GM18909 (cell line): ENCODE measurements around the gene FGF12.

Source experiments
- ATAC-seq: cut with Tn5 transposase; IDR thresholded peaks from one replicate; pipeline ENCODE4 v1.9.1; 2021; ENCODE audit warnings: mild to moderate bottlenecking; ENCODE audit not compliant: unreplicated experiment, poor library complexity

Gene FGF12

GRCh38 chr3:192229866-192230265, 497.5 kb downstream of the FGF12 start:
- ATAC-seq: no peak

DNA sequence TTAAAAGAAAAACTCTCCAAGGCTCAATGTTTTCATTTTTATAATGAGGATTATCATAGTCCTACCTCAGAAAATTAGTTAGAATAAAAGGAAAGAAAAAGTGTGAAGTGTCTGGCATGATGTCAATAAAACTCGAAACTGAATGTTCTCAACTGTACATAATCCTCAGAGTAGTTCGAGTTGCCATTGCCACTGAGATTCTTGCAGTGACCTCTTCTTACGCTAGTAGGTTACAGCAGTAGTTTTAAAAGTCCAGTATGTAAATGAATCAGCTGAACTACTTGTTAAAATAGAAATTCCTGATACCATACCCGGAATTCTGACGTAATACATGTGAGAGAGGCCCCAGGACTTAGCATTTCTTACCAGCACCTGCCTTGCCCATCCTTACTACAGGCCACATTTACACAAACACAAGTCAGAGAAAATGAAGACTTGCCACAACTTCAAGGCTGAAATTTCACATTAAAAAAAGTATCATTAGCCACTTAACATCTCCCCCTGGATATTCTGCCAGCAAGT, 502.6 kb downstream of the FGF12 start:
- ATAC-seq: no peak

DNA sequence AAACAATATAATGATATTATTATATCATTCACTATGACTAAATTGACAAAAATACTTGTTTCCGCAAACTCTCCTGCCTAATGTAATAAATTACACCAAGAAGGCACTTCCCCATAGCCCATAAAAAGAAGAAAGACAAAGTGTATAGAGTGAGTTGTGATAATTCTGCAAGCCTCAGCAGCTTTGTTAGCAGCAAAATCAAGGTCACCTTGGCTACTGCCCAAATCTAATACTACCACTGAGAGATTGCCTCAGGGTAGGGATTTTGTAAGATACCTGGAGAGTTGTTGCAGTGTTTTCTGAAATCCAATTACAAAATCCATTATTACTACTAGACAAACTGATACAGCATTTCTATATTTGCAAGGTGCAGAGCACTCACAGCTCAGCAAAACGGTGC, 503.5 kb downstream of the FGF12 start:
- no peak for ATAC-seq

GRCh38 chr3:192220915-192221314, 506.4 kb downstream of the FGF12 start:
- ATAC-seq: no peak

DNA sequence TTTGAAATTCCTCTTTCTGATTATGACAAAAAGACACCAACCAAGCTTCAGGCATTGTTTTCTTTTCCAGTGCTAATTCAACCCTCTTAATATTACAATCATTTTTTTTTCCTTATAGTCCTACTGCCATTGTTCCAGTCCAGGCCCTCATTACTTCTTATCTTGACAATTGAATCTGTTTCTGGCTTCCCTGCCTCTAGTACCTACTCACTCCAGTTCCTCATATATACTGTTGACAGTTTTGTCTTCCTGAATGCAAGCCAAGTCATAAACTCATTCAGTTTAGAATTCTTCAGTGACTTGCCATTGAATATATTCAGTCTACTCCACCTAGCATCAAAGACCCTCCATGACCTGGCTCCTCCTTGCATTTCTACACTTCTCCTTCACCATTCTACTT, 507.4 kb downstream of the FGF12 start:
- no peak for ATAC-seq

GRCh38 chr3:192216067-192216466, 511.3 kb downstream of the FGF12 start:
- no peak for ATAC-seq

DNA sequence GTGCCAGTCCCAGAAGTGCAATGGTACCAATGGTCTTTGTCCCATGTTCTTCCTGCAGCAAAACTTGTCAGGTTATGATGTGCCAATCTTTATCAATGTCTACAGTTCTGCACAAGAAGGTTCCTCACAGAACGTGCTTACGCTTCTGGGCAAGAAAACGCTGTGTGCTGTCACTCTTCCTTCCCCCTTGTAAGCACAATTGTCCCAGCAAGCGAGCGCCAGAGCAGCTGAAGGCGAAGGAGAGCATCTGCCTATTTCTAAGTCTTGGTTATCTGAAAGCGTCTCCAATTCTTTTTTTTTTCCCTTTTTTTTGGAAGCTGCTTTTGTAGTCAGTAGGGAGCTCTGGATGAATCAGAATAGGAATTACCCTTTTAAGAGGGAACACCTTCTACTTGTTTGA, 514.4 kb downstream of the FGF12 start:
- ATAC-seq: no peak

DNA sequence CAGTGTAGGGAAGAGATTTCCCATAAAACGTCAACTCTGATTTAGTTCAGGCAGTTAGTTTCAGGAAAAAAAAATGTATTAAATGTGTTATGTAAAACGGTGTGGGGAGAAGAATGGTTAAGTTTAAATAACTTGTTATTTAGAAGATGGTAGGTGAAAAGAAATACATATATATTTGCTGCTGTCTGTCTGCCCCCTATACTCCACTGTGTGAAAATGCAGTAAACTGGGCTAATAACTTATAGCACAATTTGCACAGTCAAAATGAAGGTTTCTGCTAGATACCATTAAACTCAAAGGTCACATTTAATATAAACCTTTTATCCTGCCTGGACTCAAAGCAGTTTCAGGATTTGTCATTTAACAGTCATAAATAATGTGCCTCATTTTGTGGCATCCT, 515.0 kb downstream of the FGF12 start:
- no peak for ATAC-seq

DNA sequence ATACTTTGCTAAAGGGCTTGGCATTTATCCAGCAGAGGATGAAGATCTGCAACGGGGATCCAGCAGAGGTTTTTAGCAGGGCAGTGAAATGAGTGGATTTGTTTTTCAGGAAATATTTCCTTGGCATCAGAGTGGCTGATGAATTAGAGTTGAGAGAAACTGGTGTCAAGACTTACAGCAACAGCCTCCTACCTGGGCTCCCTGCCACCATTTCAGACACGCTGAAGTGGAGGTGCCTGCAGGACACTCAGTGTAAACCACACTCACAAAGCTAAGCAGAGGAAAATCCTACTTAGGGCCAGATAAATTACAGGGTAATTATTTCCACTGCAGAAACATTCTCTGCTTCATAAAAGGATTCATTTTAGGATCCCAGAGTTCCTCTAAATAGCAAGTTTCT, 519.7 kb downstream of the FGF12 start:
- no peak for ATAC-seq

DNA sequence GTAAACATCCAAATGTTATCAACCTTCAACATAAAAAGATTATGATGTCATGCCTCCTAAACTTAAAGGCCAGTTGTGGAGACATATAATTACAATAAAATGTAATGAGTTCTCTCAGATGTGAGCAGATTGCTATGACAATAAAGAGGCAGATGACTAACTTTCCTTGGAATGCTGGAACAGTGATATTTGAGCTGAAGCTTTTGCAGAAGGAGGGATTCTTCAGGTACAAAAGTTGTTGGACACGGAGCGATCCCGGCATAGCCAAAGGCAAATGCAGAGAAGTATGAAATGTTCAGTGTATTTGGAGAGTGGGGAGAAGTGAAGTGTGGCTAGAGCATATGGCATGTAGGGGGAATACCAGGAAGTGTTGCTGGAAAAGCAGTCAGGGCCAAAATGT, 520.1 kb downstream of the FGF12 start:
- ATAC-seq: no peak

GRCh38 chr3:192194085-192194484, 533.3 kb downstream of the FGF12 start:
- no peak for ATAC-seq

GRCh38 chr3:192188218-192188835, 539.0 kb downstream of the FGF12 start:
- ATAC-seq: peak; percentile 95

GRCh38 chr3:192187485-192188051, 539.8 kb downstream of the FGF12 start:
- ATAC-seq: no peak

GRCh38 chr3:192186498-192186897, 540.8 kb downstream of the FGF12 start:
- no peak for ATAC-seq

GRCh38 chr3:192186045-192186444, 541.3 kb downstream of the FGF12 start:
- no peak for ATAC-seq

DNA sequence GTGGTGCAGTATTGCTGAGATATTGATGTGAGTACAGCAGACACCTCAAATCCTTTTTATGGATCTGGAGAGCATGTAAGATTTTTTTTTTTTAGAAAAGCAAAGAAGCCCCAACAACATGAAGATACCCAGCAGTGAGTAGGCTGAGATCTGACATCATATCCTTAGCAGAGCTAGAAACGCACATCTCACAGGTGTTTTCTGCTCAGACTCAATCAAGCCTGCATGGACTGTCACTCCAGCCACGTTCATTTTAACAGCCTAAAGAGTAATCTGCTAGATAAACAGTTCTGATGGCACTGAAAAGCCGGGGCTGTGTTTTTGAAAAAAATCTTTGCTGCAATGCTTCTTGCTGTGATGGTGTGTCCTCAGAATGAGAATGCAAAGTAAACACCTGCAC, 544.2 kb downstream of the FGF12 start:
- ATAC-seq: no peak

DNA sequence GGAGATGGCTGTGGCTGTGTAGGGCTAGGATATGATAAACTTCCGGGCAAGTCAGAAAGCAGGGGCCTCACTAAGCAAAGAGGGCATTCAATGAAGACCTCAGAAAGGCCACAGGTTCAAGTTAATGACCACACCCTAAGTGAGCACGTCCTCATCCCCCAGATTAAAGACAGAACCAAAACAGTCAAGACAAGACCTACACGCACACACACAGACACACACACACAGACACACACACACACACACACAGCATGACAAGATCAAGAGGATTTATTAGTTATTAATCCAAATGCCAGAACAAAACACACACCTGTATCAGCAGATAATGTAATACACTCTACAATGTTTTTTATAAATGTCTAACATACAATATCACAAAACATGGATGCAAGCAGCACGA, 546.2 kb downstream of the FGF12 start:
- ATAC-seq: no peak

DNA sequence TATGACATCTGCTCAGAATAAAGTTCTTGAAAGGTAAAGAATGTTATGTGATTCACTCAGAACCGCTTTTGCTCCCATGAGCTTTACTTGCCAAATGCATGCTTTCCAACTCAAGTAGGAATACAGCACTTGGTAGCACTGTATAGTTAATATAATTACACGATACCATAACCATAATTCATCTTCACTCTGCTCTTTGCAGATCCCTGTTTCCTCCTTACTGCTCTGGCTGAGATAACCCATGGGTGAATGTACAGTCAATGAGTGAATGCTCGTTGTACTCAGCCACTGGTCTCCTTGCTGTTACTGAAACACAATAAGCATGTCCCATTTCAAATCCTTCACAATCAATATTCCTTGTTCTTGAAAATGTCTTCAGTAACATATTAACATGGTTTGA, 550.0 kb downstream of the FGF12 start:
- no peak for ATAC-seq

DNA sequence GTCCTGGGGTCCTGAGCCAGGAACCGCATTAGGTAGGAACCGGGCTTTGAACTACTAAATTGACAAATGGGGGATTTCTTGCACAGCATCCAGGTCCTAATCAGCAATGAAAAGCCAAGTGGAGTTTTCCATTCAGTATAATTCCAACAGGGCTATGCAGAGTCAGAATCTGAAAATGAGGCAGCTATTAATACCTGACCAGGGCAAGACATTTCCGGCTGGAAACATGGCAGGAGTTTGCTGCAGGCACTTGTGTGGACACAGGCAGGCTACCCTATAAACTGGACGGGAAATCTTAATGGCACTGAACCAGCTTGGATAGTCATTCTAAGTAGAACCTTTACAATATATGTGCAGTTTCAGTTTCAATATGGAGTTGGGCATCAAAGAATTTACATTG, 553.1 kb downstream of the FGF12 start:
- ATAC-seq: no peak

DNA sequence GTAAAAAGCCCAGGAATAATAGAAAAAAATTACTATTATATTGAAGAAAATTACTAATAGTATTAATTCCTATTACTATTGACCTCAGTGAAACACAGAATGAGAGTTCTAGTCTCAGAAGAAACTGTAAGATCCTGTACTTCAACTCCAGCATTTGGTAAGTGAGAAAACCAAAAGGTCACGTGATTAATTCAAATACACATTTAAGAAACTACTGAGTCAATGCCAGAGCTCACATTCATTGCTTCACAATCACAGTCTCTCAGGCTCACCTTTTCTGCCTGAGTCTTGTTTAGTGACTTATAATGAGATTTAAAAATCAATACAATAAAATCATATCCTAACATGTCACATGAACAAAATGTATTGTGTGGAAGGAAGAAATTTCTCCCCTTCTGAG, 556.1 kb downstream of the FGF12 start:
- ATAC-seq: no peak

DNA sequence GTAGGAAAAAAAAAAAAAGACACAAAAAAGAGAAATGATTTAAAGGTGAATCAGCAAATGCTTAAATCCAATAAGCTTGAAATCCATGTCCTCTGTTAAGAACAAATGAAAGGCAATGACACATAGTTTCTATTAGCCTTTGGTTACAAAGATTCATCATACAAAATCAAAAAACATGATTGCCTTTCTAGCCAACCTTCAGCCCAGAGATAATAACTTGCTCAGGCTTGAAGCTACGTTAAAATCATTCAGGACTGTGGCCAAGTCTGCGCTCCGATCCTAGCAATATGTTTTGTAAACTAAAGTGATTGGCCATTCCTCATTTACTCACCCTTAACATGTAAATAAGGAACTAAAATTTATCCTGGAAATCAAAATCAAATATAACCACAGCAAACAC, 556.7 kb downstream of the FGF12 start:
- ATAC-seq: no peak

- ATAC-seq: no peak
These were observed 557.3 kb downstream of the FGF12 start for GRCh38 chr3:192170031-192170430.
